WTC11 (cell line): ENCODE measurements around the gene DERA. TPM values are rescaled to one million over a fixed set of nuclear protein-coding genes. Genes with fewer than 3 reads are reported as not detected.

Source experiments
- ATAC-seq: fragments of 200-7000 bp; cut with Tn5 transposase; 2 replicates; pipeline ENCODE4 v1.10.0; 2021; ENCODE audit warnings: mild to moderate bottlenecking, moderate library complexity
- CTCF ChIA-PET: fragments of 300-600 bp; sonication (Branson Sonifier 250); formaldehyde crosslinking; loops from one replicate; lab custom pipeline; 2021; ENCODE audit warnings: antibody characterized with exemption; lab: Charles Lee
- POLR2A ChIA-PET: fragments of 350-600 bp; sonication (Branson Sonifier 250); formaldehyde crosslinking; loops from one replicate; lab custom pipeline; 2021; ENCODE audit warnings: antibody characterized with exemption; lab: Charles Lee
- DNase-seq: peaks from one replicate; pipeline ENCODE4 v3.0.0; 2021; ENCODE audit warnings: low spot score
- H3K27ac Mint-ChIP-seq: 2 replicates; pipeline ENCODE4 v1.8.0; 2021; ENCODE audit warnings: mixed read lengths
- H3K27me3 Mint-ChIP-seq: 2 replicates; pipeline ENCODE4 v1.8.0; 2021; ENCODE audit warnings: low read depth, mild to moderate bottlenecking, moderate library complexity, mixed read lengths
- H3K36me3 Mint-ChIP-seq: 2 replicates; pipeline ENCODE4 v1.8.0; 2021; ENCODE audit warnings: mixed read lengths
- H3K4me1 Mint-ChIP-seq: 2 replicates; pipeline ENCODE4 v1.8.0; 2022; ENCODE audit warnings: mixed read lengths
- H3K4me3 Mint-ChIP-seq: 2 replicates; pipeline ENCODE4 v1.8.0; 2021; ENCODE audit warnings: mild to moderate bottlenecking, moderate library complexity, mixed read lengths
- H3K9me3 Mint-ChIP-seq: 2 replicates; pipeline ENCODE4 v1.8.0; 2021; ENCODE audit warnings: mixed read lengths
- AR ChIP-seq: fragments of 250-450 bp; sonication (Bioruptor Pico); IDR thresholded peaks from 2 replicates; pipeline ENCODE4 v1.9.0; 2021; ENCODE audit warnings: mild to moderate bottlenecking
- ATF2 ChIP-seq: sonication (generic); formaldehyde crosslinking; IDR thresholded peaks from 2 replicates; pipeline ENCODE4 v1.8.1; 2022; ENCODE audit warnings: low read depth, missing genetic modification reagents, borderline replicate concordance
- CREB1 ChIP-seq: sonication (generic); formaldehyde crosslinking; IDR thresholded peaks from 2 replicates; pipeline ENCODE4 v1.8.0; 2023; ENCODE audit warnings: mild to moderate bottlenecking, missing genetic modification reagents
- ELF4 ChIP-seq: sonication (generic); formaldehyde crosslinking; IDR thresholded peaks from 2 replicates; pipeline ENCODE4 v1.8.1; 2022; ENCODE audit warnings: low read depth, mild to moderate bottlenecking, moderate library complexity, missing genetic modification reagents
- GABPB1 ChIP-seq: sonication (generic); formaldehyde crosslinking; IDR thresholded peaks from 2 replicates; pipeline ENCODE4 v1.8.1; 2023; ENCODE audit warnings: mild to moderate bottlenecking, missing genetic modification reagents
- JUN ChIP-seq: sonication (generic); formaldehyde crosslinking; IDR thresholded peaks from 2 replicates; pipeline ENCODE4 v1.8.0; 2023; ENCODE audit warnings: mild to moderate bottlenecking, missing genetic modification reagents
- OVOL2 ChIP-seq: fragments of 250-450 bp; sonication (Bioruptor Pico); IDR thresholded peaks from 2 replicates; pipeline ENCODE4 v1.9.0; 2021; ENCODE audit warnings: mild to moderate bottlenecking, borderline replicate concordance
- SMAD3 ChIP-seq: sonication (generic); formaldehyde crosslinking; IDR thresholded peaks from 2 replicates; pipeline ENCODE4 v1.8.0; 2022; ENCODE audit warnings: missing genetic modification reagents, mild to moderate bottlenecking, borderline replicate concordance
- TCF7 ChIP-seq: sonication (generic); formaldehyde crosslinking; IDR thresholded peaks from 2 replicates; pipeline ENCODE4 v1.8.0; 2022; ENCODE audit warnings: mild to moderate bottlenecking, low read depth, missing genetic modification reagents, moderate library complexity
- TEAD1 ChIP-seq: sonication (generic); formaldehyde crosslinking; IDR thresholded peaks from 2 replicates; pipeline ENCODE4 v1.8.0; 2022; ENCODE audit warnings: mild to moderate bottlenecking, missing genetic modification reagents
- TP53 ChIP-seq: sonication (generic); formaldehyde crosslinking; IDR thresholded peaks from 2 replicates; pipeline ENCODE4 v1.8.1; 2023; ENCODE audit warnings: mild to moderate bottlenecking, missing genetic modification reagents
- USF2 ChIP-seq: sonication (generic); formaldehyde crosslinking; IDR thresholded peaks from 2 replicates; pipeline ENCODE4 v1.8.1; 2023; ENCODE audit warnings: mild to moderate bottlenecking, missing genetic modification reagents, moderate library complexity
- ZNF416 ChIP-seq: fragments of 250-450 bp; sonication (Bioruptor Pico); IDR thresholded peaks from 2 replicates; pipeline ENCODE4 v1.9.0; 2021; ENCODE audit warnings: mild to moderate bottlenecking, inconsistent platforms
- ZNF425 ChIP-seq: fragments of 250-450 bp; sonication (Bioruptor Pico); conservative IDR thresholded peaks from 2 replicates; pipeline ENCODE4 v1.9.0; 2021; ENCODE audit warnings: mild to moderate bottlenecking
- ZNF532 ChIP-seq: fragments of 250-450 bp; sonication (Bioruptor Pico); IDR thresholded peaks from 2 replicates; pipeline ENCODE4 v1.9.0; 2021; ENCODE audit warnings: mild to moderate bottlenecking, borderline replicate concordance
- total RNA-seq: library from RNA; stranded (reverse); gene quantifications from 3 replicates; pipeline ENCODE4 v1.2.3, GENCODE V29; 2021

Gene DERA
- total RNA-seq, 1 experiment from 2014 or later, result 22.4 TPM

GRCh38 chr12:15868186-15868585 lies 42.9 kb upstream of the DERA start:
- ChIA-PET POLR2A (no interaction called here), CTCF (interaction anchor here (0.6 kb wide), 1 partner anchor 9 kb away, joined by 3 read pairs; no protein-coding TSS in a partner anchor)
- no peak for ATAC-seq
- no peak overlapping the region for H3K4me3 Mint-ChIP-seq
- H3K36me3 Mint-ChIP-seq, result no peaks in the 10 kb centered on the region
- H3K9me3 Mint-ChIP-seq, result no peaks in the 10 kb centered on the region
- H3K27me3 Mint-ChIP-seq, result no peaks in the 10 kb centered on the region
- TF ChIP-seq AR (CRISPR knock-in tag), result no peak
- no peak for TF ChIP-seq ZNF425 (CRISPR knock-in tag)
- TF ChIP-seq OVOL2 (CRISPR knock-in tag), result no peak
- TF ChIP-seq CREB1 (CRISPR knock-in tag), result no peak
- TF ChIP-seq ATF2 (CRISPR knock-in tag), result no peak
- no peak for TF ChIP-seq USF2
- no peak for TF ChIP-seq ZNF532 (CRISPR knock-in tag)
- TF ChIP-seq TCF7 (CRISPR knock-in tag), result no peak
- no peak for TF ChIP-seq SMAD3 (CRISPR knock-in tag)
- TF ChIP-seq ELF4 (CRISPR knock-in tag), result no peak
- no peak for TF ChIP-seq ZNF416 (CRISPR knock-in tag)
- TF ChIP-seq TP53 (CRISPR knock-in tag), result no peak
- TF ChIP-seq JUN (CRISPR knock-in tag), result no peak
- no peak for TF ChIP-seq TEAD1 (CRISPR knock-in tag)
- no peak for TF ChIP-seq GABPB1 (CRISPR knock-in tag)
- no peak overlapping the region; the same call in 1 of the 2 replicates for H3K27ac Mint-ChIP-seq
- peaks cover 40% of the 10 kb centered on the region for H3K4me1 Mint-ChIP-seq
- DNase-seq, result no peak
